ENCODE data around the gene NUBP1.
"Not testable (repeated sequence)": the region's sequence is repeated elsewhere in the genome, so short reads cannot be mapped to it uniquely, and the experiment has no call there.

Gene NUBP1

DNA sequence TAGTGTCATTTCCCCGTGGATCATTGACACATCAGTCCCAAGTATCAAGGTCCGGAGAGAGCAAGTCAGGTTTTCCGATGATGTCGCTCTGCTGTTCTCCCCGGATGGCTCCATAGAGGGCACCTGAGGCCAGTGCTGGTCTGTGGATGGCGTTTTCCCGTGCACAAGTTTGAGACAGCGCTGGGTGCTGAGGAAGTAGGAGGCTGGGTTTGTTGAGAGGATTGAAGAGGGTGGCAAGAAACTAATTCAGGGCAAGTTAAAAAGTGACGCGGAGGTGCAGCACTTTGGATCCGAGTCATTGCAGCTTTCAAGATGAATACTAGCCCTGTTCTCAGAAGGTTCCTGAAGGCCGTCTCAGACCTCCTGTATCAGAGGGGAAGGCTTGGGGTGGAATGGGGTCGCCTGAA is 7.7 kb downstream of the NUBP1 start:
- no peak for DNase-seq (ENCODE audit: low read depth)

DNA sequence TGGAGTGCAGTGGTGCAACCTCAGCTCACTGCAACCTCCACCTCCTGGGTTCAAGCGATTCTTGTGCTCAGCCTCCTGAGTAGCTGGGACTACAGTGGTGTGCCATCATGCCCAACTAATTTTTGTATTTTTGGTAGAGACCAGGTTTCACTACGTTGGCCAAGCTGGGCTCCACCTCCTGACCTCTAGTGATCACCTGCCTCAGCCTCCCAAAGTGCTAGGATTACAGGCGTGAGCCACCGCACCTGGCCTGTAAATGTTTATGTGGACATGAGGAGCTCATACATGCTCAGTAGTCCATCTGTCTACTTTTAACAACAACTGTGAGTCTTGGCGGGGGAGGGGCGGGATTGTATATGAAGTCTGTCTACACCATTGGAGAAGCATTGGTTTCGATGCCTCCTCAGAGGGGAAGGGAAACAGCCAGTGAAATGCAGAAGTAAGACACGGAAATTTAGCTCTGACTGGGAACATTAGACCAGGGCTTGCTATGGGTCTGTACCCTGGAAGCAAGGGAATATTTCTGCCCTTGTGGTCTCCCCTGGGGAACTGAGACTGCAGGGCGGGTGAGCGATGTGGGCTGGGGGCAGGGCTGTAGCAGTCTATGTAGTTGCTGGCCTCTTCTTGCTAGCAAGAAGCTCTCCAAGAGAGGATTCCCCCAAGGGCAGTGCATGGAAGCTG is 9.3 kb downstream of the NUBP1 start:
- no peak for DNase-seq (ENCODE audit: low read depth)

DNA sequence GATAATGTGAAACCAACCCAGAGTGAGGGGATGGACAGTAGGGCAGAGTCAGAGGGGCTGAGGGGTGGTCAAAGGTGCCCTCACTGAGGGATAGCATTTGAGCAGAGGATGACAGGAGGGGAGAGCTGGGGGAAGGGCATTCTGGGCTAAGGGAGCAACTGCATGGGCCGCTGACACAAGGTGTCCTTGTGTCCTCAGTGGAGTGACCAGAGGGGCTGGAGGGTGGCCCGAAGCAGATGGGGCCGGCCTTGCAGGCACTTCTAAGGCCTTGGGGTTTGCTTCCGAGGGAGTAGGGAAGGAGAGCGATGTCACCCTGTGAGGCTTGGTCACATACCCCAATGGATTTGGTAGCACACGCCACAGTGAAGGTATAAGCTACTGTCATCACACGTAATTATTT is 10.0 kb downstream of the NUBP1 start:
- DNase-seq (ENCODE audit: low read depth) = no peak

DNA sequence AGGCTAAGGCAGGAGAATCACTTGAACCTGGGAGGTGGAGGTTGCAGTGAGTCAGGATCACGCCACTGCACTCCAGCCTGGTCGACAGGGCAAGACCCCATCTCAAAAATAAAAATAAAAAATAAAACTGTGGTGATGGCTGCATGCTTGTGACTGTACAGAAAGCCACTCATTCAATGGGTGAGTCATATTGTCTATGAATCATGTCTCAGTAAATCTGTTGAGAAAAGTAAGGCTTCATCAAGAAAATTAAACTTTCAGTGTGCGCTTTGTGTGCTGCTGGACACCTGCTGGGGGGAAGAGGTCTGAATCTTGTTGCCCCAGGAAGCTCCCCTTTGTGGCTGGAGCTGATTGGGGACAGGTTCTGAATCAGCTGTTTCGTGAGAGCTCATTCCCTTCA is 11.3 kb downstream of the NUBP1 start:
- no peak for DNase-seq (ENCODE audit: low read depth)

GRCh38 chr16:10756574-10756973 is 12.9 kb downstream of the NUBP1 start:
- DNase-seq (ENCODE audit: low read depth) = no peak

DNA sequence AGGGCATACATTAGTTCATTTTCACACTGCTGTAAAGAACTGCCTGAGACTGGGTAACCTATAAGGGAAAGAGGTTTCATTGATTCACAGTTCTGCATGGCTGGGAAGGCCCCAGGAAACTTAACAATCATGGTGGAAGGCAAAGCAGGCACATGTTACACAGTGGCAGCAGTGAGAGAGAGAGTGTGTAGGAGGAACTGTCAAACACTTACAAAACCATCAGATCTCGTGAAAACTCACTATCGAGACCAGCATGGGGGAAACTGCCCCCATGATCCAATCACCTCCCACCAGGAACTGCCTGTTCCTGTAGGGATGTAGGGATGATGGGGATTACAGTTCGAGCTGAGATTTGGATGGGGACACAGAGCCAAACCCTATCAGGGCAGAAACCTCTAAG is 17.2 kb downstream of the NUBP1 start:
- DNase-seq (ENCODE audit: low read depth) = no peak

- no peak for DNase-seq (ENCODE audit: low read depth)
These were observed 17.7 kb downstream of the NUBP1 start for GRCh38 chr16:10761373-10761772.

DNA sequence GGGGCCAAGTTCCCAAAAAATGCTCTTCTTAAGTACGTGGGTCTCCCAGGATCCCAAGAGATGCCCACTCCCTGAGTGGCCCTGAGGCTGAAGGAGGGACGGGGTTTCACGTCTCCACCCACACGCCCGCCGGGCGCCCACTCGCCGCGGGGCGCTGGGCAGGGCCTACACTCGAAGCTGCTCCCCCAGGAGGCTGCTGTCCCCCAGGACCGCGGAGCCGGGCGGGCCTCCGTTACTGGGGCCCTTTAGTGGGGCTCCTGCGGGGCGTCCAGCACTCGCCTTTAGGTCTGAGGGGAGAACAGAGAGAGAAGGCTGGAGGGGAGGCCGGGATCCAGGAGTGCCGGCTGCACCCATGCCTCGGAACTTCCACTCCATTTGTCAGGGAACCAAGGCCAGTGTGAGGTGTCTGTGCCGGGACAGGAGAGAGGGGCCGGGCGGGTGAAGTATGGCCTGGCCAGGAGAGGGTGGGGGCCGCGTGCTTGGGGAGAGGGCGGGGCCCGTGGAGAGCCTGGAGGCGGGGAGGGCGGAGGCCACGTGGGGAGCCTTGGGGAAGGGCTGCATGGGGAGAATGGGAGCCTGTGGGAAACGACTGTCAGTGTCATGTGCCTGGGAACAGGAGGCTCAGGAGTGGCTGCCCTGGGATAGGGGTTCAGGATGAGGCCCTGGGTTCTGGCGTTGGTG is 18.8 kb downstream of the NUBP1 start:
- no peak for DNase-seq (ENCODE audit: low read depth)

- DNase-seq (ENCODE audit: low read depth) = no peak
These were observed 19.8 kb downstream of the NUBP1 start for GRCh38 chr16:10763456-10763855.

DNA sequence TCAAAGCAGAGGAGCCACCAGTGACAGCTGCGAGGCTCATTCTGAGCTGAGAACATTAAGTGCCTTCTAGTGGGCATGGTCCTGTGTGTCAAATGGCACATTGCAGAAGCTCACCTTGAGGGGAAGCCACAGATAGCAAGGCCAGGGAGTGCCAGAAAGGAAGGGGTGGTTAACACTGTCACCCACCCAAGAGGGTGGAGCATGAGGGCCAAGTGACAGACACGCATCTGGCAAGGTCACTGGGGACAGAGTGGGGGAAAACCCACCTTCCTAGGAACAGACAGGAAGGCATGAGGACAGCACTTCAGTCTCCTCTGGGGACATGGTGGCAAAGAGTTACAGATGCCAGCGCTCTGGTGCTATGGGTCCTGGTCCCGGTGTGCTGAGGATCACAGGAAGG is 22.1 kb downstream of the NUBP1 start:
- no peak for DNase-seq (ENCODE audit: low read depth)

- no peak for DNase-seq (ENCODE audit: low read depth)
These were observed 23.5 kb downstream of the NUBP1 start for GRCh38 chr16:10767127-10767526.

DNA sequence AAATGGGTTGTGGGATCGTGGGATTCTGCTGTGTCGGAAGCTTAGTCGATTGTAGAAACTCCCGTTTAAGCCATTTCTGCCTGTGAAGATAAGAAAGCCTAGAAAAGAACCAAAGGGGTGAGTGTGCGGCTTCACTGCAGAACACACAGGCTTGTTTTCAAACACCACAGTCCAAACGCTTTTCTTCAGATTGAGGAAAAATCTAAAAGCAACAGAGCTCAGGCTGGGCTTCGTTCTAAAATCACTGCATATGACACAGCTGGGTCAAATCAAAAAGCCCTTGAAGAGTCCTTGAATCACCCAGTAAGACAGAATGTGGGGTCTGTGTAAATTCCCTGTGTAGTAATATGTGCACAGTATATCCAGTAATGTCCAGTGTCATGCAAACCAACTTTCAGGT is 25.7 kb downstream of the NUBP1 start:
- DNase-seq (ENCODE audit: low read depth) = no peak

DNA sequence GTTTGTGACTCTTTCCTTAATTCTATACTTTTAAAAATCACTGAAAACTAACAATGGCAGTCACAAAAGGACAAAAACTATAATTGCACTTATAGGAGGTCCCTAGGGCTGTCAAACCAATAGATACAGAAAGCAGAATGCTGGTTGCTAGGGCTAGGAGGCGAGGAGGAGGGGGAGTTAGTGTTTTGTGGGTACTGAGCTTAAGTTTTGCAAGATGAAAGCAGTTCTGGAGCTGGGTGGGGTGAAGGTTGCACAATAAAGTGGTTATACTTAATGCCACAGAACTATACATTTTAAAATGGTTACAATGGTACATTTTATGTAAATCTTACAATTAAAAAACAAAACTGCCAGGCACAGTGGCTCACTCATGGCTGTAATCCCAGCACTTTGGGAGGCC is 27.3 kb downstream of the NUBP1 start:
- no peak for DNase-seq (ENCODE audit: low read depth)

- no peak for DNase-seq (ENCODE audit: low read depth)
These were observed 32.6 kb downstream of the NUBP1 start for GRCh38 chr16:10776280-10776679.

DNA sequence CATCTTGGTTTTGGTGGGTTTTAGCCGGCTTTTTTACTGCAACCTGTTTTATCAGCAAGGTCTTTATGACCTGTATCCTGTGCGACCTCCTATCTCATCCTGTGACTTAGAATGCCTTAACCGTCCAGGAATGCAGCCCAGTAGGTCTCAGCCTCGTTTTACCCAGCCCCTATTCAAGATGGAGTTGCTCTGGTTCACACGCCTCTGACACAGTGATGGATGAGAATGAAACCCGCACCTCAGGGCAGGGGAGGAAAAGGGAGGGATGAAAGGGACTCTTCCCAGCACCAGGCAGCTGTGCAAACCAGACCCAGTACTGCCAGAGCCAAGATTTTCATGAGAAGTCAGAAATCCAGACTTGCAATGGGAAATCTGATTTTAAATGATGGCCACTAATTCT is 33.3 kb downstream of the NUBP1 start:
- not testable (repeated sequence) for DNase-seq (ENCODE audit: low read depth)

DNA sequence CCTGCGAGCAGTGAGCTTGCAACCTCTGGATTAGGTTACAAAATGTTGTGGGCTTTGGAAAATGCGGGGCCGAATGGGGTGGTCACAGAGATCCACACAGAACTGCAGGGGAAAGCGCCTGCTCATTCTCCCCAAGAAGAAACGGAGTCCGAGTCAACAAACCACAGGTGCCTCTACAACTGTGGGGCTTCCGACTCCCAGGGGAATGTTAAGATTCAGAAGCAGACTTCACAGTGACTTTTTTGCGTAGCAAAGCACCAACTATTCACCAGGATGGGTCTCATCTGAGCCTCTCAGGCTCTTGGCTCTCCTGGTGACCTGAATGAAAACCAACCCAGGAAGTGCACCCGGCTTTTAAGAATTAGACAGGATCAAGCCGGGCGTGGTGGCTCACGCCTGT is 33.7 kb downstream of the NUBP1 start:
- no peak for DNase-seq (ENCODE audit: low read depth)

GRCh38 chr16:10779908-10780307 is 36.3 kb downstream of the NUBP1 start:
- not testable (repeated sequence) for DNase-seq (ENCODE audit: low read depth)

GRCh38 chr16:10780628-10781027 is 37.0 kb downstream of the NUBP1 start:
- no peak for DNase-seq (ENCODE audit: low read depth)

- DNase-seq (ENCODE audit: low read depth) = no peak
These were observed 39.0 kb downstream of the NUBP1 start for GRCh38 chr16:10782628-10783027.

- DNase-seq (ENCODE audit: low read depth) = no peak
These were observed 43.7 kb downstream of the NUBP1 start for GRCh38 chr16:10787304-10787703.

DNA sequence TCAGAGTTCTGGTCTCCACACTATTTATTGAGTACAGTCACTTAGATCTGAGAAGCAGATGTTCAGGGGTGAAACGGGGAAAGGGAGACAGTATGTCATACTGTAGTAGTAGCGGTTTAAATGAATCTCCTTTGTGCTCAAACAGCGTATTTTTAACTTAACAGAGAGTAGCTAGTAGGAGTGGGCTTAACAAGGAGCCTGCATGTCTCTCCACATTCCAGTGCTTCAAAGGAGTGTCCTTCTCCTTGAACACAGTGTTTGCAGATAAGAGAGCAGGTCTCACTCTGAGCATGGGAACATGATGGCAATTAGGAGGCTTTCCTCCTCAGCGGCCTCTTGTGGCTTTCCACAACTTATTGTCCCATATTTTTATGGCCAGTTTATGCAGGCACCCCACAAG is 45.0 kb downstream of the NUBP1 start:
- DNase-seq (ENCODE audit: low read depth) = not testable (repeated sequence)

DNA sequence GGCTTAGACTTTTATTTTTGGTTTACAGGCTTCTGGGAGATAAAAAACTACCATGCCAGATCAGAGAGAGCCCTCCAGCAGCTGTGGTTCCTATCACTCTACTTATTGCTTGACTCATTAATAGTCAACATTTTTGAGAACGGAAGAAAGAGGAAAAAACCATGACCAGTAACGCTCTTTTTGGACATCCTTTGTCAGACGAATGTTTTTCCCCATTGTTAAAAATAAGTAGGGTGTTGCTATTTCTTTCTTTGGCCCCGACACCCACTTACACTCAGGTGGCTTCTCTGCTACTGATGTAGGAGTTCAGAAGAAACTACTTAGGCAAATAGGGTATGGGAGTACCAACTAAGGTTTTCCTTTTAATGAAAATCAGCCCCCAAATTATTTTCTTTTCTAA is 47.4 kb downstream of the NUBP1 start:
- no peak for DNase-seq (ENCODE audit: low read depth)

- DNase-seq (ENCODE audit: low read depth) = no peak
These were observed 56.1 kb downstream of the NUBP1 start for GRCh38 chr16:10799736-10800135.

DNA sequence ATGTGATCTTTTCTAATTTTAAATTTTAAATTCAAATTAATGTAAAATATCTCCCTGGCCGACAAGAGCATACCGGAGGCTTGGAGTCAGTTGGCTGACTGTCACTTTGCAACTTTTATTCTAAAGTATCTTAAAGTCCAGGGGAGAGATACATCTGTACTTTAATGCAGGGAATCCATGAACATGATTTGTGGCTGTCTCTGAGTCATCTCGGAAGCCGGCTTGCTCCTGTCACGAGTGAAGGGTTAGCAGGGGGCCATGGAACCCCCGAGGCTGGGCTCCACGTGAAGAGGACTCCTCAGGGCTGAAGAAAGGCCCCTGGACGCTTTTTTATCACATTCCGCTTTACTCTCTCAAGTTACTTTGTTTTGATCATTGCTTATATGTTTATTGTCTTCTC is 61.7 kb downstream of the NUBP1 start:
- no peak for DNase-seq (ENCODE audit: low read depth)

Measured in activated T-cell treated with anti-CD3 and anti-CD28 coated beads for 24 hours (primary cell).